ENCODE measurements around the gene HCN1. TPM values are rescaled to one million over a fixed set of nuclear protein-coding genes. Genes with fewer than 3 reads are reported as not detected.

The HCN1 gene
- total and polyA plus RNA-seq, 2 of the 13 experiments (the other 11 are each of a cell fraction or from before 2014, with no cell fraction given): not detected

DNA sequence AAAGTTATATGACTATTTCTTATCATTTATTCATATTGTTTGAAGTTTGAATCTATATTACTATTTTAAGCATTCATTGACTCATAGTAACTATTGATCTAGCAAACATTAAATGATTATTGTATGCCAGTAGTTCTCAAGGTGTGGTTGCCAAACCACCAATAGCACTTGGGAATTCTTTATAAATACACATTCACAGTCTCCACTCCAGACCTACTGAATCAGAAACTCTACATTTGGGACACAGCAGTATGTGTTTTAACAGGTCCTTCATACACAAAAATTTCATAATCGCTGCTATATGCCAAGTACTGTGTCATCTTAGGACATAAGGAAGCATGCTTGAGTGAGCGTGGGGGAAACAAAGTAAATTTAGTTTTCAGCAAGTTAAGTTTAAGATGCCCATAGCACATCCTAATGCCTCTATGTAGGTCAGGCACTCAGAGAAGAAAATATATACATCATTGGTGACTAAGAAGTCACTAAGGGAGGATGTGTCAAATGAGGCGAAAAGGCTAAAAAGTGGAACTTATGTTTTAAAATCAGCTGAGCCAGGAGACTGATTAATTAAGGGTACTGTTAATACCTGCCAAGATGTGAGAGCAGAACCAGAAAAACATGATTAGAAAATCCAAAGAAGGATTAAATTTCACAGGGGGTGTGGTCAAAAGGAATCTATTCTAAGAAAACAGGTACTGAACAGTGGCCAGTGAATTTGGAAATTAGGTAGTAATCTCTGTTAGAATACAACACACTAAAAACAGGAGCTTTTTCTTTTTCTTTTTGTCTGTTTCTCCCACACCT lies 340.8 kb downstream of the HCN1 start:
- ChIA-PET CTCF (ENCODE audit: low intra/inter-chr PET ratio, low total read pairs) (no interaction called here), POLR2A (no interaction called here)
- no peak for TF ChIP-seq ZMAT3 (CRISPR knock-in tag; conservative IDR thresholded peaks at IDR 0.05)
- TF ChIP-seq ZNF136 (CRISPR knock-in tag; IDR thresholded peaks at IDR 0.05; ENCODE audit: low read depth): no peak
- TF ChIP-seq GABPB1 (CRISPR knock-in tag; IDR thresholded peaks at IDR 0.05): no peak
- TF ChIP-seq ZNF616 (CRISPR knock-in tag; IDR thresholded peaks at IDR 0.05; ENCODE audit: low read depth): no peak
- no peak for TF ChIP-seq ZNF703 (CRISPR knock-in tag; IDR thresholded peaks at IDR 0.05; ENCODE audit: borderline replicate concordance)
- no peak for TF ChIP-seq ZNF382 (CRISPR knock-in tag; IDR thresholded peaks at IDR 0.05; ENCODE audit: borderline replicate concordance)
- TF ChIP-seq ZNF230 (CRISPR knock-in tag; IDR thresholded peaks at IDR 0.05): no peak
- TF ChIP-seq NONO (IDR thresholded peaks at IDR 0.05): no peak
- no peak for TF ChIP-seq NONO (CRISPR knock-in tag; conservative IDR thresholded peaks at IDR 0.05)
- no peak for TF ChIP-seq NFE2L2 (IDR thresholded peaks at IDR 0.05; ENCODE audit: low read length)
- no peak for TF ChIP-seq ZKSCAN8 (CRISPR knock-in tag; IDR thresholded peaks at IDR 0.05; ENCODE audit: borderline replicate concordance)
- TF ChIP-seq ZFP90 (CRISPR knock-in tag; IDR thresholded peaks at IDR 0.05; ENCODE audit: borderline replicate concordance): no peak
- TF ChIP-seq, protein P1, sequence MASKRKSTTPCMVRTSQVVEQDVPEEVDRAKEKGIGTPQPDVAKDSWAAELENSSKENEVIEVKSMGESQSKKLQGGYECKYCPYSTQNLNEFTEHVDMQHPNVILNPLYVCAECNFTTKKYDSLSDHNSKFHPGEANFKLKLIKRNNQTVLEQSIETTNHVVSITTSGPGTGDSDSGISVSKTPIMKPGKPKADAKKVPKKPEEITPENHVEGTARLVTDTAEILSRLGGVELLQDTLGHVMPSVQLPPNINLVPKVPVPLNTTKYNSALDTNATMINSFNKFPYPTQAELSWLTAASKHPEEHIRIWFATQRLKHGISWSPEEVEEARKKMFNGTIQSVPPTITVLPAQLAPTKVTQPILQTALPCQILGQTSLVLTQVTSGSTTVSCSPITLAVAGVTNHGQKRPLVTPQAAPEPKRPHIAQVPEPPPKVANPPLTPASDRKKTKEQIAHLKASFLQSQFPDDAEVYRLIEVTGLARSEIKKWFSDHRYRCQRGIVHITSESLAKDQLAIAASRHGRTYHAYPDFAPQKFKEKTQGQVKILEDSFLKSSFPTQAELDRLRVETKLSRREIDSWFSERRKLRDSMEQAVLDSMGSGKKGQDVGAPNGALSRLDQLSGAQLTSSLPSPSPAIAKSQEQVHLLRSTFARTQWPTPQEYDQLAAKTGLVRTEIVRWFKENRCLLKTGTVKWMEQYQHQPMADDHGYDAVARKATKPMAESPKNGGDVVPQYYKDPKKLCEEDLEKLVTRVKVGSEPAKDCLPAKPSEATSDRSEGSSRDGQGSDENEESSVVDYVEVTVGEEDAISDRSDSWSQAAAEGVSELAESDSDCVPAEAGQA (IDR thresholded peaks at IDR 0.05; ENCODE audit: low read depth): no peak
- TF ChIP-seq, protein P1 (CRISPR knock-in tag; IDR thresholded peaks at IDR 0.05; ENCODE audit: borderline replicate concordance): no peak
- TF ChIP-seq ELK4 (CRISPR knock-in tag; IDR thresholded peaks at IDR 0.05; ENCODE audit: borderline replicate concordance): no peak
- Histone ChIP-seq H3K4me1 (ENCODE audit: insufficient read depth, low read length) (no peaks in the 10 kb centered on the region), H3K9ac (ENCODE audit: insufficient read depth, low read depth, low read length) (no peak overlapping the region), H3K4me3 (replicated peaks in 1 of 3; ENCODE audit: insufficient read depth in 1 of 3, low read depth in 2 of 3, low read length in 3 of 3) (no peak overlapping the region), H3K27me3 (ENCODE audit: control insufficient read depth in 1 of 2, insufficient read depth in 2 of 2, low read length in 2 of 2) (no peaks in the 10 kb centered on the region), H4K20me1 (ENCODE audit: insufficient read depth, low read length) (no peaks in the 10 kb centered on the region), H2AFZ (ENCODE audit: low read length) (no peak overlapping the region), H3K27ac (ENCODE audit: extremely low read length, insufficient read depth, low read length) (no peak overlapping the region), H3K79me2 (ENCODE audit: insufficient read depth, low read length) (no peaks in the 10 kb centered on the region), H3K36me3 (replicated peaks in 1 of 2; ENCODE audit: control insufficient read depth in 1 of 2, insufficient read depth in 2 of 2, low read length in 2 of 2) (no peaks in the 10 kb centered on the region), H3K4me2 (ENCODE audit: low read depth, low read length) (no peak overlapping the region), H3K9me3 (ENCODE audit: low read length) (peaks cover 60% of the 10 kb centered on the region)
- FAIRE-seq (no peak), ATAC-seq (no peak), DNase-seq (ENCODE audit: low spot score) (no peak)
- no TSS peak for BruUV-seq (replicated peaks)
- intact Hi-C loops (cut with micrococcal nuclease; ENCODE audit: unreplicated experiment): no loop called here
- in situ Hi-C loops (cut with HindIII; ENCODE audit: extremely low pct_ligation_motif_present, low pct_unique_long_range_greater_than_20kb): no loop called here
- WGBS (ENCODE audit: low lambda C conversion rate): 20% methylated on average over 3 of the region's 3 CpGs

Measured in HepG2 (cell line).